LNCAP (cell line): ENCODE results near the gene ZRANB2.

Experiments
- CTCF ChIP-seq: fragments of 450-650 bp; IDR thresholded peaks from 2 replicates; pipeline ENCODE4 v1.5.1; 2017; ENCODE audit warnings: mild to moderate bottlenecking

The ZRANB2 gene

GRCh38 chr1:71080739-71081696, at the start of gene ZRANB2:
Gene ZRANB2, minus strand, starts transcription at chr1:71081035. Its CDS starts 40 bp downstream, at chr1:71080995.
- TF ChIP-seq CTCF: peak; percentile 70

- no peak for TF ChIP-seq CTCF
Measured at GRCh38 chr1:71128060-71128459, 47.2 kb upstream of the ZRANB2 start.

GRCh38 chr1:71118086-71118485, 37.3 kb upstream of the ZRANB2 start:
- no peak for TF ChIP-seq CTCF

GRCh38 chr1:71116729-71117128, 35.9 kb upstream of the ZRANB2 start:
- TF ChIP-seq CTCF: no peak

- no peak for TF ChIP-seq CTCF
Measured at GRCh38 chr1:71106658-71107322, 26.0 kb upstream of the ZRANB2 start.

- TF ChIP-seq CTCF: no peak
Measured at GRCh38 chr1:71104417-71104816, 23.6 kb upstream of the ZRANB2 start.

- TF ChIP-seq CTCF: no peak
Measured at GRCh38 chr1:71101839-71102376, 21.1 kb upstream of the ZRANB2 start.
